COR-L47 (cell line): ENCODE data around the gene ZMYM4.

Experiments used
- DNase-seq: peaks from one replicate; lab custom pipeline; 2025; lab: John Stamatoyannopoulos, UW

Gene ZMYM4

DNA sequence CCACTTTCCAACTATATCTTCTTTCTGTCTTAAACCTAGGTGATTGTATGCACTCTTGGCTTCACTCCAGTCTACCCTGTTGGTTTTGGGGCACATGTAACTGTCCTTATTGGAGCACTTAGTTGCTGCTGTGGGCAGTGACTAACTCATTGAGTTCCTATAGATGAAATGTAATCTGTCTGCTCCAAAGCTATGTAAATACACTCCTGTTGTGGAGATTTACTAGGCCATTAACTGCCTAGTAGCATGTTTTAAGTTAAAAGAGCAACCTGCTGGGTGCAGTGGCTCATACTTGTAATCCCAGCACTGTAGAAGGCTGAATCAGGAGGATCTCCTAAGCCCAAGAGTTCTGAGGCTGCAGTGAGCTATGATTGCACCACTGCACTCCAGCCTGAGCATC, 137.6 kb downstream of the ZMYM4 start:
- no peak for DNase-seq

GRCh38 chr1:35407743-35408142, 139.2 kb downstream of the ZMYM4 start:
- no peak for DNase-seq

GRCh38 chr1:35408925-35409324, 140.4 kb downstream of the ZMYM4 start:
- no peak for DNase-seq

DNA sequence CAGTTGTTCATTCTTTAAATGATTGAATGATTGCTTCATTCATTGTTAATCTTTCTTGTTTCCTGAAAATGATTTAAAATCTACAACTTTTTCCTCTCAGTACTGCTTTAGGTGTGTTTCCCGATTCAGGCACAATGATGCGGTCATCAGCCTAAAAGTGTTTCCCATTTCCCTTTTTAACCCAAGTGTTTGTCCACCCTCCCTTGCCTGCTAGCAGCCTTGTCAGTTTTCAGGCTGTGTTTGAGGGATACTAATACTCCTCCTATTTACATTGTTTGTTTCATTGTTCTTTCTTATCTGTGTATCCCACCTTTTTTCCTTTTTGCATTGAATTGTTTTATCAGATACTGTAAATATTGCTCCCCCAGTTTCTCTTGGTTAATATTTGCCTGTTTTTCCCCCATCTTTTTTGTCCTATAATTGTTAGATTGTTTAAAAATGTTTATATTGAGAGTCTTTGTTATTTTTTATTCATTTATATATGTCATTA, 157.6 kb downstream of the ZMYM4 start:
- DNase-seq, result no peak

DNA sequence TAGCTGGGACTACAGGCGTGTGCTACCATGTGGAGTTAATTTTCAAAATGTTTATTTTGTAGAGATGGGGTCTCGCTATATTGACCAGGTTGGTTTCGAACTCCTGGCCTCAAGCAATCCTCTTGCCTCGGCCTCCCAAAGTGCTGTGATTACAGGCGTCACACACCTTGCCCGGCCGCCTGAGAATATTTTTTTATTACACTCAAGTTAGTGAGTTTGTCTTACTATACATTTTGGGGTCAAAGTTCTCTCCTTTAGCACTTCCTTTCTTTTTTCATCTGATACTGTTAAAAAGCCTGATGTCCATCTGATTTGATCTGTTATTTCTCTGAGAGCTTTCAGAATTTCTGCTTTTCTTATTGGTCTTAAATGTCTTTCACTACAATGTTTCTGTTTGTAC, 159.9 kb downstream of the ZMYM4 start:
- DNase-seq, result no peak

GRCh38 chr1:35430762-35431161, 162.3 kb downstream of the ZMYM4 start:
- no peak for DNase-seq

- DNase-seq, result no peak
Measured at GRCh38 chr1:35431173-35431599, 162.7 kb downstream of the ZMYM4 start.

DNA sequence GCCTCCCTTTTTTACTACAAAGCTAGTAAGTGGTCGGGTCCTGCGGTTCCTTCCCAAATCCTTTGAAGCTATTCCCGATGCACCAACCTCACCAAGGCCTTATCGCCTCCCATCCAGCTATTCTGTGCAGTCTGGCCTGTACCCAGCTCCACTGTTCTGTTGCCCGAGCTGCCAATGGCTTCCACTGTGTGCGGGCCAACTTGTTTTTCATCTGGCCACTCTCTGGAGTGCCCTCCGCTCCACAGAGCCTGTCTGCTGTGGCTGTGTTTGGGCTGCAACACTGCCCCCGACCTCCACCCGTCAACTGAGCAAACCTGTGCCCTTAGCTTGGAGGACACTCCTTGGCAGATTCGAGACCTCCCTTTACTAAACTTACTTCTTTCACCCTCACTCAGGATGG, 163.7 kb downstream of the ZMYM4 start:
- DNase-seq, result no peak

DNA sequence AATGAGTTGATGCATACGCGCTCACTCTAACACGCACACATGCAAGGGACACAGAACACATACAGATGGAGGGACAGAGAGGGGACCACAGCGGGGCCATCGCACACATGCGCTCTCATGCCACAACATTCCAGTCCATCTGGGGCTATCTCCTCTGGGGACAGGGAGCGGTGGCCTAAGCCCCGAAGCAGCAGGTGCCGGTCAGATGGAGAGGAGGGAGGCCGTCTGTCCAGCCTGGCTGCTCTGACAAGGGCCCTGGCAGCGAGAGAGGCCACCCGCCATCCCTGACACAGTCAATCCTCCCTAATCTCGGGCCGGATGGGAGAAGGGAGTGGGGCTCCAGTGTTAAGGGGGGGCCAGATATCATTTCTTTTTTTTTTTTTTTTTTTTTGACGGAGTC, 165.2 kb downstream of the ZMYM4 start:
- no peak for DNase-seq

DNA sequence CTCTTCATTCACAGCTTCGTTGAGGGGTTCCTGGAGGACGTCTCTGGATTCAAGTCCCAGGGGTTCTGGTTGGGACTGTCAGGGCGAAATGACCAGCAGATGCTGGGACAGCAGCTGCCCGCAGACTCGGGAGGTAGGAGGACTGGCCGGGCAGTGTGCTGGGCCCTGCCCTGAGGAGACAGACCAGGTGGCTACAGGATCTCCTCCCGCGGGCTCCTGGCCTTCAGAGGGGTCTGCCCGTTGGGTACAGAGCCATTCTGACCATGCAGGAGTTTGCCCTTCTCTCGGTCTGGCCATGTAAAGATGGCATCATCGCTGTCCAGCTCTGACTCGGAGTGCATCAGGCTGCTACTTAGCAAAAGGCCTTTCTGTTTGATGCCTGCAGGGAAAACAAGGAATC, 166.2 kb downstream of the ZMYM4 start:
- no peak for DNase-seq

- no peak for DNase-seq
Measured at GRCh38 chr1:35436078-35436477, 167.6 kb downstream of the ZMYM4 start.

DNA sequence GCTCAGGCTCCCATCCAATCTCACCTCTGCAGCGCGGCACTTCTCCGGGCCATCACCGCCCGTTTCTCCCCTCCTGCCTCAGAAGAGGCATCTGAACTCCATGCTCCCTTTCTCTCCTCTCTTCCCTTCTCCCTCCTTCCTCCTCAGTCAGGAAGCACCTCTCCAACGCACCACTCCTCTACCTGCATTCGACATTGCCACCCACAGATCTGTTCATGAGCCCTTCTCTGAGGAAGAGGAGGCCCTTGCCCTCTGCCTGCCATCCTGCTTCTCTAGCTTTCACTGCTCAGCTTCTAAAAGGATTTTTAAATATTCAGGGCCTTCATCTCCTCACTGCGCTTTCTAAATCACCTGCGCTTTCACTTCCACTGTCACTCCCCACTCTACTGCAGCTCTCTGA, 168.7 kb downstream of the ZMYM4 start:
- no peak for DNase-seq

GRCh38 chr1:35439626-35440025, 171.1 kb downstream of the ZMYM4 start:
- DNase-seq, result no peak

DNA sequence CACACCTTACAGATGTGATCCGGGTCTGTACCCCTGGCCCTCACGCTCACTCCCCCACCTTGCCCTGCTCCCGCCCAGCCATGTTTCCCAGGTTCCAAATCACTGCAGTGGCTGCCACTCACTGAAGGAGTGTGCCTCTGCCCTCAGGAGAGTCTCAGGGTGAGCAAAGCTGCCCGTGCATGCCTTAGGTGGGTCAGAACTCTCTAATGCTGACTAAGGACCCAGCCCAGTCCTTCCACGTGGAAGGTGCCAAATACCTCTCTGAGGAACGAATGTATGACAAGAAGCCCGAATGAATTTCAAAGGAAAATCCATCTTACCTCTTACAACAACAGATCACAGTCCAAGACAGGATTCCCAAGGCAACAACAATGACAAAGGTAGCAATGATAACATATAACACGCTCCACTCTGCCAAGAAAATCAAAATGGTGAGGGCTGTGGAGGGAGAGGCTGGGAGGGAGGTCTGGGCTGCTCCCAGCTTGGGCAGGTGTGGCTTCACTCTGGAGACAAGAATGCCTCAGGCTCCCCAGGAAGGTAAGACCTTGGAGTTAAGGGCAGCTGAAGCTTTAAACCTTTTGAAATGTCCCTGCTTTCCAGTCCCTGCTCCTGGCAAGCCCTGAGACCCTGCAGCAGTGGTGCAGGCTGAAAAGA, 173.5 kb downstream of the ZMYM4 start:
- no peak for DNase-seq

DNA sequence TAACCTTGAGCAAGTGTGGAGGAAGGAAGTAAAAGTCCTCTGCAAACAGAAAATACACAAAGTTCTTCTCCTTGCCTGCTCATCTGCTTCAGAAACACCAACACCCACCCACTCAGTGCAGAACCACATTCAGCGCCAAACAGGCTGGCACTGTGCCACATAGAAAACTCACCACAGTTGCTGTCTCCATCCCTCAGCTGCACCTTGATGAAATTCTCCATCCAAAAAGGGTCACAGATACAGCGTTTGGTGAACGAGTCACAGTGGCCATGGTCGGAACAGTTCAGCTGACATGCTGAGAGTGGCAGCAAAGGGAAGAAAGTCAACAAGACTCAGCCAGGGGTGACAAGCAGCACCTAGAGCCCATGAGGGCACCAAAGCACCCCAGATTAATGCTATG, 174.2 kb downstream of the ZMYM4 start:
- no peak for DNase-seq

GRCh38 chr1:35443768-35444518, 175.4 kb downstream of the ZMYM4 start:
- no peak for DNase-seq

GRCh38 chr1:35444519-35444774, 175.9 kb downstream of the ZMYM4 start:
- no peak for DNase-seq

DNA sequence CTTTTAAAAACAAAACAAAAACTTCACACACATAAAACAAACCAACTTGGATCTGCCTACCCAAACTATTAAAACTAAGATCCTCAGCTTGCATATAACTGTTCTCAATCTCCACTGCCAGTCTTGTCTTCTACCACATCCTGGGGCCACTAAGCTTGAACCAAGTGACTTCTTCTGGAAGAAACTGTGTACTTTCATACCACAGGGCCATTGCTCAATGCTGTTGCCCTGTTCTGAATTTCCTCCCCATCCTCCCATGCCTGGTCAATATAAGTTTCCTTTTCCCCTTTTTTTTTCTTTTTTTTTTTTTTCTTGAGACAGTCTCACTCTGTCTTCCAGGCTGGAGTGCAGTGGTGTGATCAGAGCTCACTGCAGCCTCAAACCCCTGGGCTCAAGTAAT, 178.8 kb downstream of the ZMYM4 start:
- no peak for DNase-seq

DNA sequence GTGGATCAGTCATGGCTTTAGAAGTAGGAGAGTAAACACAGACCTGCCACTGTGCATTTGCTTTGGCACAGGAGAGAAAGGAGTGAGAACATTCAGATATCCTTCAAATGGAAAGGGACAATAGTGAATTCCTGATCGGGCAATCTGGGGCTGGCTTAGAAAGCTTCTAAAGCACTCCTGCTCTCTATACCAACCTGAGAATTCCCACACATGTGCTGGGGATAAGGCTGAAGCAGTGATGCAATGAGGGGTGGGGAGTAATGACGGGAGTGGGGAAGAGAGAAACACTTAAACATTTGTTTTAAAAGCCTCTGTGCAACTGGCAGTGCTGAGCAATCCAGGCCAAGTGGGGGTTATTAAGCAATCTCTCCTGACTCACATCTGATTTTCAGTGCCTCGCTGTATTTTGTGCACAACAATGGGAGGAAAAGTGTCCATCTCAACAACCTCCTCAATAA, 179.9 kb downstream of the ZMYM4 start:
- no peak for DNase-seq

DNA sequence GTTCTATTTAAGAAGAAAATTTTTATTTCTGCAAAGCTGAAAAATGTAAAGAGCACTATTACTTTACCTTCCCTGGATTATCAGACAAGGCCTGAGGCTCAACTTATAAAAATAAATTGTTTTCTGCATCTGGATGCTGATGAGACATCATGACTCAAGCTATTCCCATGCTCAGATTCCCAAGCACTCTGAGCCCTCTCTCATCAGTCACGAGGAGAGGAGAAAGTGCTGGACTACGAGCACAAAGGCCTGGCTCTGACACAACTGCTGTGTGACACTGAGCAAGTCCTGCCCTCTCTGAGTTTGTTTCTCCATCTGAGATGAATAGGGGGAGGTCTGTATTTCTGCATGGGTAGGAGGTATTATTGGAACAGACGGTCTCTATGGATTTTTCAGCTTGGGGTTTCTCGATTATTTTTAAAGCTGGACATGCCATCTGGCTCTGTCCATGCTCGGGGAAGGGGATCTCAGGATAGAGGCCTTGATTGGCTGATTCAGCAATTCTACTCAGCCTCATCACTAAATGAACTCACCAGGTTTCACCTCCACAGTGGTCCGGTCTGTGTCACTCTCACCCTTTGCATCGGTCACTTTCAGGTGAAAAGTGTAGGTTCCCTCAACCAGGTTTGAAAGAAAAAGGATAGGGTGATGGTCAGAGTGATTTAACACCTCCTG, 181.0 kb downstream of the ZMYM4 start:
- DNase-seq, result no peak

DNA sequence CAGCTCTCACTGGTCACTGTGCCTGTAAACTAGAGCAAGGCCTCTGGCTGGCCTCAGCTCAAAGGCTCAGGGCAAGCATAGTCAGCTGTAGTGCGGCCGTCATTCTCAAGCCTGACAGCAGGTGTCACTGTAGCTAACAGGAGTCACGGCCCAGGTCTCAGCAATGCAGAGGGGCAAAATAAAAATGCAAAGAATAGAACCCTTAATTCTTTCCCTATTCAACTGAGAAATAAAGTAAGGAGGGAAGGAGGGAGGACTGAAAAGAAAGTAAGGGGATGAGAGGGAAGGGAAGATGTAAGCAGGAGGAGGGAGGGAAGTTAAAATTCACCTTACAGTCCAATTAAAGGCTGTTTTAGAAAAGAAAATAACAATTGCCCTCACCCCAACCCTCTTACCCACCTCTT, 182.6 kb downstream of the ZMYM4 start:
- peak; percentile 55 for DNase-seq

- no peak for DNase-seq
Measured at GRCh38 chr1:35452106-35452774, 183.7 kb downstream of the ZMYM4 start.

GRCh38 chr1:35453031-35453430, 184.5 kb downstream of the ZMYM4 start:
- no peak for DNase-seq
